Diencephalon (tissue), 1 donor: ENCODE results near the gene CIB1. TPM values are rescaled to one million over a fixed set of nuclear protein-coding genes. Genes with fewer than 3 reads are reported as not detected.

Experiments used
- small RNA-seq: library from RNA; depleted of rRNA; stranded (forward); fragments of <200 nt; gene quantifications from one replicate; pipeline ENCODE3, GENCODE V24; 2014
- total RNA-seq: library from RNA; depleted of rRNA; stranded (reverse); fragments of >200 nt; gene quantifications from one replicate; pipeline ENCODE4 v1.2.3, GENCODE V29; 2014

CIB1 gene
- total RNA-seq, result 6.0 TPM

DNA sequence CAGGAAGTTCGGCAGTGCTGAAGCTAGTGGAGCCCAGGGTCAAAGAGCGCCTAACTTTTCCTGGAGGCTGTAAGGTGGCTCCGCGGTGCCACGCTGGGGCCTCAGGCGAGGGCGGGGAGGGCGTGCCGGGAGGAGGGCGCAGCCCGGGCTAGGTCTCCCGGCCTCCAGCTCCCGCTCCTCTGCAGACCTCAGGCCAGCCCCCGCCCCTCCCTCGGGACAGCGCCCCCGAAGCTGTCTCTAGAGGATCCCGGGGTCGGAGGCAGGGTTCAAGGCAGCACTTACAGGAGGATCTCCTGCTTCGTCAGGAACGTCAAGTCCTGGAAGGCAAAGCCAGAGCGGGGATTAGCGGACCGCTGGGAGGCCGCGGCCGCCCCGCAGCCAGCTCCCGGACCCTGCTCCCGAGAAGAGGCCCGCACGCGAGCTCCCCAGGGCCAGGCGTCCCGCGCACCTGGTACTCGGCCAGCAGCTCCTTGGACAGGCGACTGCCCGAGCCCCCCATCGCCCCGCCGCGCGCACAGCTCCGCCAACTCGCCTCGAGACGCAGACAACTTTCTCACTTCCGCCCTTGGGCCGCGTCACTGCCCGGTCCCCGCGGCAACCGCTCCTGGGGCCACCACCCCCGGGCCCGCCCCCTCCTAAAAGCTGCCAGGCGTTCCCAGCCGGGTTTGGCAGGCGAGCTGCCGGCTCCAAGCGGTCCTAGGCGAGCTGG lies at the start of gene CIB1:
CIB1 (minus strand) TSS at position 555 of the 709 bp plus-strand sequence; CDS start at position 499, 56 bp downstream.

DNA sequence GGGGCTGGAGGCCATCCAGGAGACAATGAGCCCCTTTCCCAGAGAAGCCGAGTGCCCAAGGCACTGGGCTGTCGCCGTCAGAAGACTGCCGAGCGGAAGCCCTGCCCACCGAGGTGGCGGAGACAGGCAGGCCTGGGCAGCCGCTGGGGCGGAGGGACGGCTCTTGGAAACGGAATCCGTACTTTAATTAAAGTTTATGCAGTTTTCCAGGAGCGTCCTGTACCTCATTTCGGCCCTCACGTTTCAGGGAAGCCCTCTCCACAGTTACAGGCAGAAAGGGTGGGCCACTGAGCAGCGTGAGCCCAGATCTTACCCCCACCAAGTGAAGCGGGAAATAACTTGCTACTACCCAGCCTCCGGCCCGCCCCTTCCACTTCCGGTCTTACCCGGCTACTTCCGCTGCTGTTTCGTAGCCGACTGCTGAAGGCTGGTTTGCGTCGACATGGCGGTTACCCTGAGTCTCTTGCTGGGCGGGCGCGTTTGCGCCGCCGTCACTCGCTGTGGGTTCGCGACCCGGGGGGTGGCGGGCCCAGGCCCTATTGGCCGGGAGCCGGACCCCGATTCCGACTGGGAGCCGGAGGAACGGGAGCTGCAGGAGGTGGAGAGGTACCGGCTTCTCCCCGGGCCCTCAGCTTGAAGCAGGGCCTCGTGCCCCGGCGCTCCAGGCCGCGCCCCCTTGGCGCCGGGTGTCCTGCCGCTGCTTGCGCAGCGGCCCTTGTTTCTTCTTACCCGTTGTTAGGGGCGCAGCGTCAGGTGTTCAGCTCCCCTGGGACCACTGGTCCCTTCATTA lies 31.7 kb upstream of the CIB1 start, which contains the start of gene NGRN:
NGRN (plus strand) TSS at position 402 of the 790 bp plus-strand sequence; CDS start at position 443, 41 bp downstream.

DNA sequence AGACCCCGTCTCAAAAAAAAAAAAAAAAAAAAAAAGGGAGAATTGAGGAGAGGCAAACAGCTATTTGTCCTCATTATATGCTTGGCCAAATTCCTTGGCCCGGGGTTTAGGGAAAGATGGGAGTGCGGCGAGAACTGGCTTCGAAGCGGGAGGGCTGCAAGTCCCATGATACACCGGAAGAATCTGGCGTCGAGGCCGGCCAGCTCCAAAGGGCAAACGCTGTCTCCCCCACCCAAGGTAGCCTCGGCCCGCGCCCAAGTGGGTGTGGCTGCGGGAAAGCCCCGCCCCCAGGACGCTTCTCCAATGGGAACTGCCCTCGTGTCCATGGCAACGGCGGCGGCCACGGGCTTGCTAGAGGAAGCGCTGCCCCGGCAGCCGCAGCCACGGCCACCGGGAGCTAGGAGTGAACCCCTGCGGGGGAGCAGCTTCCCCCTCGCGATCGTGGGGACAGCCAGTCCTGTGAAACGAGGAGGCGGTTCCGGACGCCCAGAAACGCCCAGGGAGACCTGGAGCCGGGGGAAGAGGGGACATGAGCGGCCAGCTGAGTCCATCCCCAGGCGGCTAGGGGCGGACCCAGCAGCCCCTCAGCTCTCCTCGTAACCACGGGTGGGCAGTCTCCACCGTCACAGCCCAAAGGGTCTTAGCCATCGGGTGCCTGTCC lies 15.6 kb upstream of the CIB1 start, which contains the start of gene TTLL13:
TTLL13 (plus strand) TSS at position 354 of the 661 bp plus-strand sequence. CDS start 1,075 bp downstream, outside the sequence.

DNA sequence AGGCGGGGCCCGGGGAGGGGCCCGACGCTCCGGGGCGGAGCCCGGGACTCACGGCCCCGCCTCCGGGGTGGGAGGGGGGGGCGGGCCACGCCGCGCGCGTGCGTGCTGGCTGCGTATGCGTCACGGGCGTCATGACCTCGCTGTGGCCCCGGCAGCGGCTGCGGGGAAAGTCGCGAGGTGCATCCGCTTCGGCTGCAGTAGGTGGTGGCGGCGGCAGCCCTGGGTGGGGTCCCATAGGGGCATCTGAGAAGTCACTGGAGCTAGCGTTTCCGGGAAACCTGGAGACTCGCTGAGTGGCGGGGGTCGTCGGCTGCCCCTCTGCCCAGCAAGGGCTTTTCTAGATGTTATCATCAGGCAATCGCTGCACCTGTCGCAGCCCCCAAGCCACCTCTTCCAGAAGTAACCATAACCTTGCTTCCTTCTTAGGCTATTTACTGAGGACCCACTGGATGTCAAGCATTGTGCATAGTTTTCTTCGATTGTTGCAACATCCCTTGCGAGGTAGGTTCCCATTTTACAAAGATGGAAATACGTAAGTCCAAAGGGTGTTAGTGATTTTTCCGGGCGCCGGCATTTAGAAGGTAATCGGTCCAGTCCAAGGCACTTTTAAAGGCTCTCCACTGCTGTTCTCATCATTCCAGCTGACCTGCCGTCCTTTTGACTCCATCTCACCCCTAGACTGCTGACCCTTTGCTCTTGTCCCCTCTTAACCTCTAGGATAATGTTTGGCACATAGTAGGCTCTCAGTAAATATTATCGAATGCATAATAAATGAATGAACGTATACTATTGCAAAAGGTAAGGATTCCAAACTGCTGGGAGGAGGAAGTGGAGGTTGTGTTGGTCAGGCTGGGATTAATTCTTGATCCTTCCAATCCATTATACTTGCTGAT lies 601 bp upstream of the CIB1 start, which contains the start of gene GDPGP1:
GDPGP1 (plus strand) TSS at position 114 of the 893 bp plus-strand sequence. CDS start 6,700 bp downstream, outside the sequence.

DNA sequence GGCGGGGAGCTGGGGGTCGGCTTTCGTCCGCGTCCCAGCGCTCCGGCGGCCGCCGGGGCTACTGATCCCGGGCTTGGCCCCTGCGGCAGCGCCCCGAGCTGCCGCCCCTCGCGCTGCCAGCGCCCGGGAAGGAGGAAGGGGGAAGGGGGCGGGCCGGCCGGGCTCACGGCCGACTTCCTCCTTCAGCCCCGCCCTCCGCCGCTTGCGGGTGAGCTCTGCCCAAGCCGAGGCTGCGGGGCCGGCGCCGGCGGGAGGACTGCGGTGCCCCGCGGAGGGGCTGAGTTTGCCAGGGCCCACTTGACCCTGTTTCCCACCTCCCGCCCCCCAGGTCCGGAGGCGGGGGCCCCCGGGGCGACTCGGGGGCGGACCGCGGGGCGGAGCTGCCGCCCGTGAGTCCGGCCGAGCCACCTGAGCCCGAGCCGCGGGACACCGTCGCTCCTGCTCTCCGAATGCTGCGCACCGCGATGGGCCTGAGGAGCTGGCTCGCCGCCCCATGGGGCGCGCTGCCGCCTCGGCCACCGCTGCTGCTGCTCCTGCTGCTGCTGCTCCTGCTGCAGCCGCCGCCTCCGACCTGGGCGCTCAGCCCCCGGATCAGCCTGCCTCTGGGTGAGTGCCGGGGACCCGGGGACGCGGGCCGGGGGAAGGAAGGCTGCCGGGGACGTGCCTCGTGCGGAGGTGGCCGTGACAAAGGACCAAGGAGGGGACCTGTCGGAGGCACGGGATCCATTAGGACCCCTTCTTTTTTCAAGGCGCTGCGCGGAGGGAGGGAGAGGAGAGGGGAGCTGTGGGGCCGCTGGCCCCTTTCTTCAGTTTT lies 32.4 kb downstream of the CIB1 start, which contains the start of gene SEMA4B:
SEMA4B (plus strand) TSS at position 201 of the 814 bp plus-strand sequence; CDS start at position 450, 249 bp downstream.

Small RNA genes within 50 kb of the gene (small RNA-seq; reads per million reads assigned to genes)
- gene AC091167.3, result not detected

Other genes with a start within 250 kb of the CIB1 start
- 11.1 TPM for gene ZNF710, start 232.6 kb downstream of the CIB1 start, total RNA-seq
- gene IDH2, start 131.5 kb downstream of the CIB1 start, total RNA-seq, result 72.4 TPM
- 49.8 TPM for gene SEMA4B, start 32.6 kb downstream of the CIB1 start, total RNA-seq
- 8.3 TPM for gene GDPGP1, start 268 bp upstream of the CIB1 start, total RNA-seq
- not detected for gene TTLL13, start 15.6 kb upstream of the CIB1 start, total RNA-seq
- 190 TPM for gene NGRN, start 31.7 kb upstream of the CIB1 start, total RNA-seq
- gene ZNF774, start 118.3 kb upstream of the CIB1 start, total RNA-seq, result 8.3 TPM
- gene IQGAP1, start 154.3 kb upstream of the CIB1 start, total RNA-seq, result 45.9 TPM